Prostate gland (tissue), 2 donors: ENCODE data around the gene CCDC34. TPM values are rescaled to one million over a fixed set of nuclear protein-coding genes. Genes with fewer than 3 reads are reported as not detected.

Experiments
- DNase-seq: peaks from one replicate; pipeline ENCODE4 v3.0.0-alpha.2; 2019; ENCODE audit warnings: low spot score
- H3K27ac ChIP-seq, 2 donors: fragments of 200-600 bp; sonication (generic); 2 replicates each; pipeline ENCODE4 v1.5.1; 2017 to 2019
- H3K27me3 ChIP-seq: fragments of 200-600 bp; sonication (generic); replicated peaks from 2 replicates; pipeline ENCODE4 v1.5.1; 2019; ENCODE audit not compliant: insufficient read depth
- H3K36me3 ChIP-seq, 2 donors: fragments of 200-600 bp; sonication (generic); 1 replicate in 1 of 2; 2 replicates in 1 of 2; pipeline versions ENCODE4 v1.5.1 to v1.8.1; 2017 to 2019
- H3K4me1 ChIP-seq: fragments of 200-600 bp; sonication (generic); replicated peaks from 2 replicates; pipeline ENCODE4 v1.5.1; 2019
- H3K4me3 ChIP-seq, 2 donors: fragments of 200-600 bp; sonication (generic); 2 replicates each; pipeline ENCODE4 v1.5.1; 2017 to 2019
- H3K9me3 ChIP-seq: fragments of 200-600 bp; sonication (generic); 2 replicates; pipeline ENCODE4 v1.5.1; 2017
- CTCF ChIP-seq, 4 experiments: fragments of 200-600 bp in 2 of 4; fragments of 450-650 bp in 2 of 4; sonication (generic) in 2 of 4; IDR thresholded peaks; 1 replicate in 3 of 4; 2 replicates in 1 of 4; pipeline ENCODE4 v1.5.1; 2016 to 2019; ENCODE audit warnings: antibody characterized with exemption in 4 of 4, mild to moderate bottlenecking in 2 of 4, moderate library complexity in 2 of 4
- POLR2A ChIP-seq: fragments of 450-650 bp; IDR thresholded peaks from one replicate; pipeline ENCODE4 v1.6.1; 2016; ENCODE audit warnings: antibody characterized with exemption, mild to moderate bottlenecking
- POLR2AphosphoS5 ChIP-seq: sonication (generic); formaldehyde crosslinking; IDR thresholded peaks from one replicate; pipeline ENCODE4 v1.6.1; 2017; ENCODE audit warnings: antibody characterized with exemption
- WGBS: methylation state at CpG from one replicate; pipeline ENCODE4 v1.1.5; 2018; 5-methylcytosine and 5-hydroxymethylcytosine counted together
- intact Hi-C: fragments of 100-400 bp; cut with DNase I; formaldehyde crosslinking; loops from one replicate; pipeline ENCODE4 v1.14.2; 2022
- total RNA-seq, 2 donors: library from RNA; depleted of rRNA; stranded (reverse); fragments of >200 nt; gene quantifications; one replicate each; pipeline ENCODE4 v1.1.0, GENCODE V29; 2016

Gene CCDC34
- total RNA-seq, 2 donors from 2014 or later = 5.7 to 6.7 TPM

GRCh38 chr11:27373392-27373791, 10.4 kb upstream of the CCDC34 start:
- Histone ChIP-seq H3K4me3 (no peak overlapping the region), H3K27me3 (no peaks in the 10 kb centered on the region), H3K27ac (no peak overlapping the region), H3K4me1 (no peaks in the 10 kb centered on the region), H3K36me3 (no peaks in the 10 kb centered on the region), H3K9me3 (no peaks in the 10 kb centered on the region)
- TF ChIP-seq CTCF (IDR thresholded peaks at IDR 0.05) (no peak), POLR2AphosphoS5 (no peak), POLR2A (no peak)
- no peak for DNase-seq
- intact Hi-C loops = no loop called here
- WGBS = 94% methylated on average over 3 of the region's 3 CpGs

DNA sequence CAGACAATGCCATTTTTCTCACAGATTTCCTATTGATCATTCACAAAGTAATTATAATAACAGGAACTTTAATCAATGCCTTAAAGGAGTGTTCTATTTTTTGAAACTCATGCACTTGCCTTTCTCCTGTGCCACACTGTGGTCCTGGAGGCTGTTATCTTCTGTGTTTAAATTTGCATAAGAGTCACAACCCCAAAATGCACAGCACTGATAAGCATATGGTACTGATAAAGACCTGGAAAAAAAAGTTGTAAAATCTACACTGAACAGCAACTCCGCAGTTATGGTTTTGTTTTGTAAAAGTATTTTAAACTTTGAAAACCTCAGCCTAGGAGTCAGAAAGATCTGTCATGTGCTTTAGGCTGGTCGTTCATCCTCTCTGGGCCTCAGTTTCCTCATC, 9.1 kb upstream of the CCDC34 start:
- DNase-seq = no peak
- Histone ChIP-seq H3K9me3 (no peaks in the 10 kb centered on the region), H3K27me3 (no peaks in the 10 kb centered on the region), H3K36me3 (no peaks in the 10 kb centered on the region), H3K4me1 (no peaks in the 10 kb centered on the region), H3K27ac (no peak overlapping the region), H3K4me3 (no peak overlapping the region)
- 86% methylated on average over 2 of the region's 2 CpGs for WGBS
- intact Hi-C loops = no loop called here
- no peak for TF ChIP-seq POLR2AphosphoS5
- TF ChIP-seq POLR2A = no peak
- no peak for TF ChIP-seq CTCF (IDR thresholded peaks at IDR 0.05)

DNA sequence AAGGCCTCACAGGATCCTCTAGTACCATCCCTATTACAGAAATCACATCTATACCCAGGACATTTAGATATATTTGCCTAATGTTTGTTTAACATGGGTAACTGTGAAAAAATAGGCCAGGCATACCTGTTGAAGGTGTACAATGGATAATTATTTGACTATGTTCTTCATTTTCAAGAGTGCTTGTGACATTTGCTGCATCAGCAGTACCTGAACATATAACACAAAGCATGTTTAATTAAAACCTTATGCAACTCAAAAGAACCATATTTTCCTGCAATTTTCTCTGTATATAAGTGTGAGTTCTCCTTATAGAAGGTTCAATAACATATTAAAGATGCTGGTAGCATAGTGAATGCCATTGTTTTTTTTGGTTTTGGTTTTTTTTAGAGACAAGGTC, 8.5 kb upstream of the CCDC34 start:
- no peaks in the 10 kb centered on the region for H3K27me3 ChIP-seq
- no peak for DNase-seq
- H3K4me1 ChIP-seq = no peaks in the 10 kb centered on the region
- H3K9me3 ChIP-seq = no peaks in the 10 kb centered on the region
- no peaks in the 10 kb centered on the region for H3K36me3 ChIP-seq
- intact Hi-C loops = no loop called here
- no peak for TF ChIP-seq CTCF (IDR thresholded peaks at IDR 0.05)
- no peak for TF ChIP-seq POLR2AphosphoS5
- no peak for TF ChIP-seq POLR2A
- no peak overlapping the region for H3K27ac ChIP-seq
- H3K4me3 ChIP-seq = no peak overlapping the region

- H3K4me1 ChIP-seq = no peaks in the 10 kb centered on the region
- no peak overlapping the region for H3K4me3 ChIP-seq
- H3K9me3 ChIP-seq = no peaks in the 10 kb centered on the region
- intact Hi-C loops = no loop called here
- no peaks in the 10 kb centered on the region for H3K36me3 ChIP-seq
- TF ChIP-seq POLR2AphosphoS5 (no peak), CTCF (IDR thresholded peaks at IDR 0.05) (no peak), POLR2A (no peak)
- no peaks in the 10 kb centered on the region for H3K27me3 ChIP-seq
- DNase-seq = no peak
- H3K27ac ChIP-seq = no peak overlapping the region
- WGBS = 32% methylated on average over 2 of the region's 2 CpGs
These were observed 7.4 kb upstream of the CCDC34 start for GRCh38 chr11:27370374-27370773.

- Histone ChIP-seq H3K9me3 (no peaks in the 10 kb centered on the region), H3K4me3 (no peak overlapping the region), H3K36me3 (no peaks in the 10 kb centered on the region), H3K27me3 (no peaks in the 10 kb centered on the region), H3K4me1 (no peaks in the 10 kb centered on the region), H3K27ac (no peak overlapping the region)
- intact Hi-C loops = loop anchor here (10.0 kb wide), 1 partner anchor 107 kb away; the partner anchor contains the start of gene LGR4
- TF ChIP-seq POLR2AphosphoS5 (no peak), CTCF (IDR thresholded peaks at IDR 0.05) (no peak)
- no peak for DNase-seq
- 76% methylated on average over 10 of the region's 10 CpGs for WGBS
These were observed 4.9 kb upstream of the CCDC34 start for GRCh38 chr11:27367881-27368280.
